HepG2 (cell line): ENCODE measurements around the gene EPB41L2. TPM values are rescaled to one million over a fixed set of nuclear protein-coding genes. Genes with fewer than 3 reads are reported as not detected.

Experiments
- ATAD3A ChIP-seq: sonication (generic); formaldehyde crosslinking; IDR thresholded peaks from 2 replicates; pipeline ENCODE4 v1.4.0; 2020; ENCODE audit warnings: missing genetic modification reagents
- BRD4 ChIP-seq: sonication (generic); formaldehyde crosslinking; IDR thresholded peaks from 2 replicates; pipeline ENCODE4 v1.4.0; 2020; ENCODE audit warnings: missing genetic modification reagents
- CBX5 ChIP-seq: sonication (generic); formaldehyde crosslinking; IDR thresholded peaks from 2 replicates; pipeline ENCODE4 v1.4.0; 2020; ENCODE audit warnings: missing genetic modification reagents, borderline replicate concordance
- DNMT3B ChIP-seq: conservative IDR thresholded peaks from 2 replicates; pipeline ENCODE4 v1.6.1; 2016; ENCODE audit warnings: missing biosample characterization, control low read depth
- ERF ChIP-seq: IDR thresholded peaks from 2 replicates; pipeline ENCODE4 v1.6.1; 2018; ENCODE audit warnings: missing biosample characterization, missing genetic modification reagents
- HMG20B ChIP-seq: conservative IDR thresholded peaks from 2 replicates; pipeline ENCODE4 v1.6.1; 2016; ENCODE audit warnings: missing genetic modification reagents, missing compliant biosample characterization
- HNRNPUL1 ChIP-seq: fragments of 200-400 bp; formaldehyde crosslinking; IDR thresholded peaks from 2 replicates; pipeline ENCODE4 v1.6.1; 2017; ENCODE audit warnings: low read depth, mild to moderate bottlenecking, low read length, moderate library complexity
- KLF12 ChIP-seq: sonication (generic); formaldehyde crosslinking; IDR thresholded peaks from 2 replicates; pipeline ENCODE4 v1.4.0; 2020; ENCODE audit warnings: missing genetic modification reagents, borderline replicate concordance
- MTF2 ChIP-seq: sonication (generic); formaldehyde crosslinking; IDR thresholded peaks from 2 replicates; pipeline ENCODE4 v1.5.0; 2020; ENCODE audit warnings: missing genetic modification reagents, borderline replicate concordance
- NAIF1 ChIP-seq: sonication (generic); formaldehyde crosslinking; IDR thresholded peaks from 2 replicates; pipeline ENCODE4 v1.5.0; 2020; ENCODE audit warnings: mild to moderate bottlenecking, missing genetic modification reagents, borderline replicate concordance
- SETDB1 ChIP-seq: sonication (generic); formaldehyde crosslinking; IDR thresholded peaks from 2 replicates; pipeline ENCODE4 v1.5.1; 2020; ENCODE audit warnings: missing genetic modification reagents, mild to moderate bottlenecking, borderline replicate concordance
- TFDP2 ChIP-seq: sonication (generic); formaldehyde crosslinking; IDR thresholded peaks from 2 replicates; pipeline ENCODE4 v1.4.0; 2020; ENCODE audit warnings: missing genetic modification reagents
- TFE3 ChIP-seq: IDR thresholded peaks from 2 replicates; pipeline ENCODE4 v1.6.1; 2016
- THAP11 ChIP-seq: IDR thresholded peaks from 2 replicates; pipeline ENCODE4 v1.6.1; 2016; ENCODE audit warnings: missing biosample characterization, missing genetic modification reagents
- WIZ ChIP-seq: sonication (generic); formaldehyde crosslinking; IDR thresholded peaks from 2 replicates; pipeline ENCODE4 v1.5.1; 2020; ENCODE audit warnings: mild to moderate bottlenecking, missing genetic modification reagents
- ZNF260 ChIP-seq: sonication (generic); formaldehyde crosslinking; IDR thresholded peaks from 2 replicates; pipeline ENCODE4 v1.4.0; 2020; ENCODE audit warnings: missing genetic modification reagents, low read depth, mild to moderate bottlenecking, borderline replicate concordance
- ZNF331 ChIP-seq: sonication (generic); formaldehyde crosslinking; IDR thresholded peaks from 2 replicates; pipeline ENCODE4 v1.4.0; 2020; ENCODE audit warnings: missing genetic modification reagents
- ZSCAN21 ChIP-seq: sonication (generic); formaldehyde crosslinking; IDR thresholded peaks from 2 replicates; pipeline ENCODE4 v1.8.0; 2022; ENCODE audit warnings: mild to moderate bottlenecking, missing genetic modification reagents, moderate library complexity, borderline replicate concordance
- ZSCAN31 ChIP-seq: sonication (generic); formaldehyde crosslinking; IDR thresholded peaks from 2 replicates; pipeline ENCODE4 v1.5.0; 2020; ENCODE audit warnings: low read depth, mild to moderate bottlenecking, missing genetic modification reagents
- polyA plus RNA-seq, 8 experiments: library from polyadenylated mRNA; depleted of rRNA in 3 of 8; stranded (reverse) in 7 of 8; unstranded in 1 of 8; fragments of >200 nt; fragmentation: Illumina TruSeq in 4 of 8; extraction: Trizol in 4 of 8; gene quantifications; 2 replicates each; pipeline versions ENCODE4 v1.2.1 to v1.2.3, GENCODE V29; 2011 to 2016; ENCODE audit warnings: low read depth in 4 of 8, missing spikeins in 1 of 8, mixed read lengths in 1 of 8; ENCODE audit not compliant: insufficient read depth in 1 of 8
- total RNA-seq, 5 experiments: library from RNA; depleted of rRNA; stranded (reverse); fragments of >200 nt; fragmentation: Illumina TruSeq; extraction: Trizol; gene quantifications; 2 replicates each; pipeline ENCODE4 v1.2.3, GENCODE V29; 2016; ENCODE audit warnings: low read depth in 1 of 5
- TF ChIP-seq, protein P1 (sequence below): sonication (generic); formaldehyde crosslinking; IDR thresholded peaks from 2 replicates; pipeline ENCODE4 v1.5.0; 2020; ENCODE audit warnings: missing genetic modification reagents
- TF ChIP-seq, protein P2 (sequence below): sonication (generic); formaldehyde crosslinking; IDR thresholded peaks from 2 replicates; pipeline ENCODE4 v1.4.0; 2020; ENCODE audit warnings: missing genetic modification reagents

EPB41L2 gene
- total and polyA plus RNA-seq, 2 of the 13 experiments (the other 11 are each of a cell fraction or from before 2014, with no cell fraction given) = 41.7 to 56.4 TPM

- TF ChIP-seq SETDB1 (no peak), CBX5 (CRISPR knock-in tag) (no peak; the same call in 1 of the 2 replicates), ZSCAN31 (no peak; the same call in 1 of the 2 replicates), DNMT3B (no peak), ZNF260 (CRISPR knock-in tag) (no peak), NAIF1 (CRISPR knock-in tag) (no peak), THAP11 (no peak; the same call in 1 of the 2 replicates), HNRNPUL1 (no peak), TFE3 (no peak), MTF2 (CRISPR knock-in tag) (no peak), ZNF331 (CRISPR knock-in tag) (no peak), TFDP2 (CRISPR knock-in tag) (peak; percentile 75), ATAD3A (CRISPR knock-in tag) (no peak), KLF12 (CRISPR knock-in tag) (no peak), HMG20B (CRISPR knock-in tag) (0 out of 2 replicates have a peak, but pooled peaks have one; percentile 11), BRD4 (CRISPR knock-in tag) (no peak; the same call in 1 of the 2 replicates), ZSCAN21 (CRISPR knock-in tag) (no peak), WIZ (CRISPR knock-in tag) (no peak), ERF (CRISPR knock-in tag) (no peak)
- TF ChIP-seq, protein P1, sequence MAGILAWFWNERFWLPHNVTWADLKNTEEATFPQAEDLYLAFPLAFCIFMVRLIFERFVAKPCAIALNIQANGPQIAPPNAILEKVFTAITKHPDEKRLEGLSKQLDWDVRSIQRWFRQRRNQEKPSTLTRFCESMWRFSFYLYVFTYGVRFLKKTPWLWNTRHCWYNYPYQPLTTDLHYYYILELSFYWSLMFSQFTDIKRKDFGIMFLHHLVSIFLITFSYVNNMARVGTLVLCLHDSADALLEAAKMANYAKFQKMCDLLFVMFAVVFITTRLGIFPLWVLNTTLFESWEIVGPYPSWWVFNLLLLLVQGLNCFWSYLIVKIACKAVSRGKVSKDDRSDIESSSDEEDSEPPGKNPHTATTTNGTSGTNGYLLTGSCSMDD = no peak
- TF ChIP-seq, protein P2, sequence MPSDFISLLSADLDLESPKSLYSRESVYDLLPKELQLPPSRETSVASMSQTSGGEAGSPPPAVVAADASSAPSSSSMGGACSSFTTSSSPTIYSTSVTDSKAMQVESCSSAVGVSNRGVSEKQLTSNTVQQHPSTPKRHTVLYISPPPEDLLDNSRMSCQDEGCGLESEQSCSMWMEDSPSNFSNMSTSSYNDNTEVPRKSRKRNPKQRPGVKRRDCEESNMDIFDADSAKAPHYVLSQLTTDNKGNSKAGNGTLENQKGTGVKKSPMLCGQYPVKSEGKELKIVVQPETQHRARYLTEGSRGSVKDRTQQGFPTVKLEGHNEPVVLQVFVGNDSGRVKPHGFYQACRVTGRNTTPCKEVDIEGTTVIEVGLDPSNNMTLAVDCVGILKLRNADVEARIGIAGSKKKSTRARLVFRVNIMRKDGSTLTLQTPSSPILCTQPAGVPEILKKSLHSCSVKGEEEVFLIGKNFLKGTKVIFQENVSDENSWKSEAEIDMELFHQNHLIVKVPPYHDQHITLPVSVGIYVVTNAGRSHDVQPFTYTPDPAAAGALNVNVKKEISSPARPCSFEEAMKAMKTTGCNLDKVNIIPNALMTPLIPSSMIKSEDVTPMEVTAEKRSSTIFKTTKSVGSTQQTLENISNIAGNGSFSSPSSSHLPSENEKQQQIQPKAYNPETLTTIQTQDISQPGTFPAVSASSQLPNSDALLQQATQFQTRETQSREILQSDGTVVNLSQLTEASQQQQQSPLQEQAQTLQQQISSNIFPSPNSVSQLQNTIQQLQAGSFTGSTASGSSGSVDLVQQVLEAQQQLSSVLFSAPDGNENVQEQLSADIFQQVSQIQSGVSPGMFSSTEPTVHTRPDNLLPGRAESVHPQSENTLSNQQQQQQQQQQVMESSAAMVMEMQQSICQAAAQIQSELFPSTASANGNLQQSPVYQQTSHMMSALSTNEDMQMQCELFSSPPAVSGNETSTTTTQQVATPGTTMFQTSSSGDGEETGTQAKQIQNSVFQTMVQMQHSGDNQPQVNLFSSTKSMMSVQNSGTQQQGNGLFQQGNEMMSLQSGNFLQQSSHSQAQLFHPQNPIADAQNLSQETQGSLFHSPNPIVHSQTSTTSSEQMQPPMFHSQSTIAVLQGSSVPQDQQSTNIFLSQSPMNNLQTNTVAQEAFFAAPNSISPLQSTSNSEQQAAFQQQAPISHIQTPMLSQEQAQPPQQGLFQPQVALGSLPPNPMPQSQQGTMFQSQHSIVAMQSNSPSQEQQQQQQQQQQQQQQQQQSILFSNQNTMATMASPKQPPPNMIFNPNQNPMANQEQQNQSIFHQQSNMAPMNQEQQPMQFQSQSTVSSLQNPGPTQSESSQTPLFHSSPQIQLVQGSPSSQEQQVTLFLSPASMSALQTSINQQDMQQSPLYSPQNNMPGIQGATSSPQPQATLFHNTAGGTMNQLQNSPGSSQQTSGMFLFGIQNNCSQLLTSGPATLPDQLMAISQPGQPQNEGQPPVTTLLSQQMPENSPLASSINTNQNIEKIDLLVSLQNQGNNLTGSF (CRISPR knock-in tag) = no peak
Observed at GRCh38 chr6:131063028-131063763, at the start of gene EPB41L2 (continued).
